SK-N-SH treated with all-trans-retinoic acid at 6 μM for 48 hours (cell line): ENCODE measurements around the gene USF2.

Experiments used
- ESRRG ChIP-seq: fragments of 250-450 bp; sonication (Bioruptor Pico); IDR thresholded peaks from 2 replicates; pipeline ENCODE4 v1.6.1; 2021; ENCODE audit warnings: mild to moderate bottlenecking
- ZFP3 ChIP-seq: fragments of 250-450 bp; sonication (Bioruptor Pico); IDR thresholded peaks from 2 replicates; pipeline ENCODE4 v1.5.0; 2020; ENCODE audit warnings: mild to moderate bottlenecking, moderate library complexity
- ZNF565 ChIP-seq: fragments of 450-650 bp; formaldehyde crosslinking; conservative IDR thresholded peaks from 2 replicates; pipeline ENCODE4 v1.5.0; 2020; ENCODE audit warnings: low read depth, mild to moderate bottlenecking, moderate library complexity
- TF ChIP-seq, protein P1 (sequence below): fragments of 250-450 bp; sonication (Bioruptor Pico); IDR thresholded peaks from 2 replicates; pipeline ENCODE4 v1.8.0; 2020; ENCODE audit warnings: mild to moderate bottlenecking, moderate library complexity, borderline replicate concordance
- TF ChIP-seq, protein P2 (sequence below): fragments of 250-450 bp; sonication (Bioruptor Pico); IDR thresholded peaks from 2 replicates; pipeline ENCODE4 v1.5.1; 2020; ENCODE audit warnings: low read depth, mild to moderate bottlenecking, moderate library complexity

DNA sequence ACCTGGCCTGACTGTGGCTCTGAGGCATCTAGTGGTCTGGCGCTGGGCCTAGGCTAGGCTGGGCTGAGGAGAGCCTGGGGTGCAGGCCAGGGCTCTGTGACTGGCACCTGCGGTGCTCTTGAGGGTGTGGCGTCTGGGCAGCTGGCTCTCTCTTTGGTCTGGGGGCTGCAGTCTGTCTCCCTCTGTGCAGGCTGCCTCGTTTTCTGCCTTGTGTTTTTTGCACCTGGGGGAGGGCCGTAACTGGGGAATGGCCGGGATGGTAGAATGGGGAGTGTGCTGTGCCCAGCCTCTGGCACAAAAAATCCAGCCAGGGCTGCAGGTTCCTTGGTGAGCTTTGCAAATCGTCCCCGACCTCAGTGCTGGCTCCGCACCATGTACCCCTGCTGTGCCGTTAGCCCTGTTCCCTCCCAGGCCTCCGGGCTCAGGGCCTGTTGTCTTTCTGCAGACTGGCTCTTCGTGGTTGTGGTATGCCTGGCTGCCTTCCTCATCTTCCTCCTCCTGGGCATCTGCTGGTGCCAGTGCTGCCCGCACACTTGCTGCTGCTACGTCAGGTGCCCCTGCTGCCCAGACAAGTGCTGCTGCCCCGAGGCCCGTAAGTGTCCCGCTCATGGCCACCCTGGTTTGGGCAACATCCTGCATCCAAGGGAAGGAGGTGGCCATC, 6.5 kb upstream of the USF2 start:
- TF ChIP-seq ZFP3 (CRISPR knock-in tag), result no peak
- no peak for TF ChIP-seq ZNF565
- no peak for TF ChIP-seq ESRRG (CRISPR knock-in tag)
- TF ChIP-seq, protein P1, sequence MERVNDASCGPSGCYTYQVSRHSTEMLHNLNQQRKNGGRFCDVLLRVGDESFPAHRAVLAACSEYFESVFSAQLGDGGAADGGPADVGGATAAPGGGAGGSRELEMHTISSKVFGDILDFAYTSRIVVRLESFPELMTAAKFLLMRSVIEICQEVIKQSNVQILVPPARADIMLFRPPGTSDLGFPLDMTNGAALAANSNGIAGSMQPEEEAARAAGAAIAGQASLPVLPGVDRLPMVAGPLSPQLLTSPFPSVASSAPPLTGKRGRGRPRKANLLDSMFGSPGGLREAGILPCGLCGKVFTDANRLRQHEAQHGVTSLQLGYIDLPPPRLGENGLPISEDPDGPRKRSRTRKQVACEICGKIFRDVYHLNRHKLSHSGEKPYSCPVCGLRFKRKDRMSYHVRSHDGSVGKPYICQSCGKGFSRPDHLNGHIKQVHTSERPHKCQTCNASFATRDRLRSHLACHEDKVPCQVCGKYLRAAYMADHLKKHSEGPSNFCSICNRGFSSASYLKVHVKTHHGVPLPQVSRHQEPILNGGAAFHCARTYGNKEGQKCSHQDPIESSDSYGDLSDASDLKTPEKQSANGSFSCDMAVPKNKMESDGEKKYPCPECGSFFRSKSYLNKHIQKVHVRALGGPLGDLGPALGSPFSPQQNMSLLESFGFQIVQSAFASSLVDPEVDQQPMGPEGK (CRISPR knock-in tag), result no peak
- TF ChIP-seq, protein P2, sequence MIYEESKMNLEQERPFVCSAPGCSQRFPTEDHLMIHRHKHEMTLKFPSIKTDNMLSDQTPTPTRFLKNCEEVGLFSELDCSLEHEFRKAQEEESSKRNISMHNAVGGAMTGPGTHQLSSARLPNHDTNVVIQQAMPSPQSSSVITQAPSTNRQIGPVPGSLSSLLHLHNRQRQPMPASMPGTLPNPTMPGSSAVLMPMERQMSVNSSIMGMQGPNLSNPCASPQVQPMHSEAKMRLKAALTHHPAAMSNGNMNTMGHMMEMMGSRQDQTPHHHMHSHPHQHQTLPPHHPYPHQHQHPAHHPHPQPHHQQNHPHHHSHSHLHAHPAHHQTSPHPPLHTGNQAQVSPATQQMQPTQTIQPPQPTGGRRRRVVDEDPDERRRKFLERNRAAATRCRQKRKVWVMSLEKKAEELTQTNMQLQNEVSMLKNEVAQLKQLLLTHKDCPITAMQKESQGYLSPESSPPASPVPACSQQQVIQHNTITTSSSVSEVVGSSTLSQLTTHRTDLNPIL (CRISPR knock-in tag), result no peak
